Measurements from ENCODE around the gene MLLT1. TPM values are rescaled to one million over a fixed set of nuclear protein-coding genes. Genes with fewer than 3 reads are reported as not detected.
A peak's percentile ranks its signal among the peaks of the same experiment; 100 is the strongest.

Gene MLLT1
- total RNA-seq, 1 donor = 15.9 TPM

- no peak for TF ChIP-seq CTCF (IDR thresholded peaks at IDR 0.05; ENCODE audit: extremely low read depth, low read depth, low read length)
- H3K4me2 ChIP-seq (ENCODE audit: insufficient read depth, low read length) = peak overlapping the region; percentile 34
- H4K20me1 ChIP-seq (ENCODE audit: insufficient read depth, low read length) = peaks cover 20% of the 10 kb centered on the region
- H3K4me1 ChIP-seq (ENCODE audit: insufficient read depth, low read length) = peaks cover 29% of the 10 kb centered on the region
- H3K9me3 ChIP-seq (ENCODE audit: low read depth, low read length) = no peaks in the 10 kb centered on the region
- H3K27me3 ChIP-seq (ENCODE audit: insufficient read depth, low read length) = no peaks in the 10 kb centered on the region
- H3K36me3 ChIP-seq (ENCODE audit: insufficient read depth, low read length) = peaks cover 11% of the 10 kb centered on the region
- H2AFZ ChIP-seq (ENCODE audit: low read length) = no peak overlapping the region
- no peak for DNase-seq (ENCODE audit: insufficient read length, low spot score, missing footprints)
- H3K4me3 ChIP-seq (ENCODE audit: insufficient read depth, low read length) = no peak overlapping the region
- peak overlapping the region; percentile 70 for H3K27ac ChIP-seq (ENCODE audit: low read depth, low read length)
- H3K79me2 ChIP-seq (ENCODE audit: insufficient read depth, low read length) = peaks cover 82% of the 10 kb centered on the region
Measured at GRCh38 chr19:6248341-6248740, 31.4 kb downstream of the MLLT1 start.

- Histone ChIP-seq H3K9me3 (ENCODE audit: low read depth, low read length) (no peaks in the 10 kb centered on the region), H3K4me2 (ENCODE audit: insufficient read depth, low read length) (no peak overlapping the region), H3K4me3 (ENCODE audit: insufficient read depth, low read length) (no peak overlapping the region), H3K79me2 (ENCODE audit: insufficient read depth, low read length) (peaks cover 87% of the 10 kb centered on the region), H3K36me3 (ENCODE audit: insufficient read depth, low read length) (peaks cover 11% of the 10 kb centered on the region), H3K4me1 (ENCODE audit: insufficient read depth, low read length) (peaks cover 29% of the 10 kb centered on the region), H3K27ac (ENCODE audit: low read depth, low read length) (no peak overlapping the region), H2AFZ (ENCODE audit: low read length) (no peak overlapping the region), H4K20me1 (ENCODE audit: insufficient read depth, low read length) (peaks cover 31% of the 10 kb centered on the region), H3K27me3 (ENCODE audit: insufficient read depth, low read length) (no peaks in the 10 kb centered on the region)
- no peak for TF ChIP-seq CTCF (IDR thresholded peaks at IDR 0.05; ENCODE audit: extremely low read depth, low read depth, low read length)
- DNase-seq (ENCODE audit: insufficient read length, low spot score, missing footprints) = no peak
Measured at GRCh38 chr19:6247007-6247288, 32.8 kb downstream of the MLLT1 start.

GRCh38 chr19:6246174-6247006 lies 33.4 kb downstream of the MLLT1 start:
- Histone ChIP-seq H3K4me1 (ENCODE audit: insufficient read depth, low read length) (peaks cover 29% of the 10 kb centered on the region), H3K4me2 (ENCODE audit: insufficient read depth, low read length) (no peak overlapping the region), H2AFZ (ENCODE audit: low read length) (no peak overlapping the region), H3K79me2 (ENCODE audit: insufficient read depth, low read length) (peaks cover 87% of the 10 kb centered on the region), H4K20me1 (ENCODE audit: insufficient read depth, low read length) (peaks cover 36% of the 10 kb centered on the region), H3K27me3 (ENCODE audit: insufficient read depth, low read length) (no peaks in the 10 kb centered on the region), H3K9me3 (ENCODE audit: low read depth, low read length) (no peaks in the 10 kb centered on the region), H3K27ac (ENCODE audit: low read depth, low read length) (no peak overlapping the region), H3K36me3 (ENCODE audit: insufficient read depth, low read length) (peaks cover 11% of the 10 kb centered on the region), H3K4me3 (ENCODE audit: insufficient read depth, low read length) (no peak overlapping the region)
- no peak for DNase-seq (ENCODE audit: insufficient read length, low spot score, missing footprints)
- no peak for TF ChIP-seq CTCF (IDR thresholded peaks at IDR 0.05; ENCODE audit: extremely low read depth, low read depth, low read length)

- no peaks in the 10 kb centered on the region for H3K9me3 ChIP-seq (ENCODE audit: low read depth, low read length)
- no peak for DNase-seq (ENCODE audit: insufficient read length, low spot score, missing footprints)
- H3K27ac ChIP-seq (ENCODE audit: low read depth, low read length) = no peak overlapping the region
- no peaks in the 10 kb centered on the region for H3K27me3 ChIP-seq (ENCODE audit: insufficient read depth, low read length)
- H3K4me1 ChIP-seq (ENCODE audit: insufficient read depth, low read length) = peaks cover 15% of the 10 kb centered on the region
- H2AFZ ChIP-seq (ENCODE audit: low read length) = no peak overlapping the region
- TF ChIP-seq CTCF (IDR thresholded peaks at IDR 0.05; ENCODE audit: extremely low read depth, low read depth, low read length) = no peak
- peaks cover 10% of the 10 kb centered on the region for H3K36me3 ChIP-seq (ENCODE audit: insufficient read depth, low read length)
- H4K20me1 ChIP-seq (ENCODE audit: insufficient read depth, low read length) = peaks cover 61% of the 10 kb centered on the region
- H3K4me2 ChIP-seq (ENCODE audit: insufficient read depth, low read length) = no peak overlapping the region
- peaks cover 95% of the 10 kb centered on the region for H3K79me2 ChIP-seq (ENCODE audit: insufficient read depth, low read length)
- no peak overlapping the region for H3K4me3 ChIP-seq (ENCODE audit: insufficient read depth, low read length)
Measured at GRCh38 chr19:6242677-6243076, 37.1 kb downstream of the MLLT1 start.

Measured in osteoblast (primary cell).